Cortex of kidney (tissue), 1 donor: ENCODE results near the gene CPA1.

ENCODE experiments used
- DNase-seq: peaks from one replicate; lab custom pipeline; 2025; lab: John Stamatoyannopoulos, UW

CPA1 gene

DNA sequence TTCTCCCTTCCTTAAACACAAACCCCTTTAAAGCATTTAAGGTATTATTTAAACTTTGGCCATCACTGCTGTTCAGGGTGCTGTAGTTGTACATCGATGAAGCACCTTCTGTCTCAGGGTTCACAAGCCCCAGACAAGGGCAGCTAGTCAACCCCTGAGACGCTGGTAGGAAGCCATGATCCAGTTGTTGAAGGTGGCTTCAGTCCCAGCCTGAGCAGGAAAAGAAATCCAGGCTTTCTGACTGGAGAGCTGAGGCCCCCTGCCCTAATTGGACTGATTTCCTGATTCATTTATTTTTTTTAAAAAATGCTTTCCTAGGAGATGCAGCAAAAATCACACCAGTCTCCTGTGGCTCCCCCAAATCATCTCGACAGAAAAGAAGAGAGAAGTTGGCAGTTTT, 15.8 kb downstream of the CPA1 start:
- no peak for DNase-seq

DNA sequence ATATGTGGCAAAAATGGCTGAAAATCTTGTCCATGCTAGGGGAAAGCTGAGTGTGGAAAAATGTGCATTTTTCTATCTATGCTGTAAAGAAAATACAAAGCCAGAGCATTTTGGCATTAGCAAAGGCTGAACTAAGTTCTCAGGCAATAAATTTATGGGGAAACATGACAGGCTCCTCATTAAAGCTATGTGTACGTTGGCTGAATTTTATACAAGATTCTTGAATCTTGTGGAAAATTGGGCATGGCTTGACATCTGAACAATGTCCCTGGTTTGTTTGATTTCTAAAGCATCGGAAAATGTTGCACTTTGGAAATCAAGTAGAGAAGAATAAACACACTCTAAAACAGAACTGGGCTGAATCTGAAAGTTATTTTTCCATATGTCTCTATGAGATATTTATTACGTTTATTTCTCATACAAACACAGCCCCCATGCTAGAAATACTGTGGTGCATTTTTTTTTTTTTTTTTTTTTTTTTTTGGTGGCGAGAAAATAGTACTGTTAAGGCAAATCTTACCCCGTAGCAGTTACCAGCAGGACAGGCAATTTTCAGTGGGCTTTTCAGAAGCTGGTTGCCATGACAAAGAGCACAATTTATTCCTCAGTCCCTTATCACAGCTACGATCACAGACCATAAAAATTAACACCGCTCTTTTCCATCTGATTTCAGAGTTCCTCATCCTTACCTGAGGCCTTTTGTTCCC, 16.9 kb downstream of the CPA1 start:
- DNase-seq = no peak

DNA sequence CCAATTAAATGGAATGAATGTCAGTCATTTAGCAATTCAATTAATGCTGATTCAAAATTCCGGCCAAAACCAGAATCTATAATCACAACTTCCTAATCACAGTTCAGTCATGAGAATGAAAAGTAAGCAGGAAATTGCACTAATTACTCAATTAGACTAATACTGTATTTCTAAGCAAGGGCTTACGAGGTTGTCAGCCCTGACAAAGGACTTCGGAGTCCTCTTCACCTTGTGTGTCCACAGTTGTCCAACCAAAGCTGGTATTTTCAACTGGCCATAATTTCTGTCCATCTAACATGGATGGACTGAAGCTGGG, 17.4 kb downstream of the CPA1 start:
- no peak for DNase-seq

DNA sequence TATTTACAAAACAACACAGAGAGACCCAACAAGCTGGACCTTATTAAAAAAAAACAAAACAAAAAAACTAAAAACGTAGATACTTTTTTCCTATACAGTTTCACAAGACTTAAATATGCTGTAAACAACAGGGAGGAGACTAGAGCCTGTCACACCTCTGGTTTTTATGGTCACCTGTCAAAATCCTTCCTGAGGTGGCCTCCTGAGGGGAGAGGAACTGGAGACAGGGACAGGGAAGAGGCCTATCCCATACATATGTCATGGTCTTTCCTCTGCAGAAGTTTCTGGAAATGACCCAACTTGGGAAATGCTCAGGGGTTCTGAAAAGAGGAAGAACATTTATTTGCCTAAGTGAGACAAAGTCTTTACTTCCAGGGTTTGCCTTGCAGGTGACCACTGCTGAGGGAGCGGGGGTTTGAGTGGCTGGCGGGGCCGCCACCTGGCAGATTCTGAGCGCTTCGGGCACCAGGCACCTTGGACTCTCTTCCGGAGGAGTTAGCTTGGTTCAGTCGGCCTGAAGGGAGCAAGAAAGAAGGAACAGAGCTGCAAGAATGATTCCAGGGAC, 18.3 kb downstream of the CPA1 start:
- no peak for DNase-seq

DNA sequence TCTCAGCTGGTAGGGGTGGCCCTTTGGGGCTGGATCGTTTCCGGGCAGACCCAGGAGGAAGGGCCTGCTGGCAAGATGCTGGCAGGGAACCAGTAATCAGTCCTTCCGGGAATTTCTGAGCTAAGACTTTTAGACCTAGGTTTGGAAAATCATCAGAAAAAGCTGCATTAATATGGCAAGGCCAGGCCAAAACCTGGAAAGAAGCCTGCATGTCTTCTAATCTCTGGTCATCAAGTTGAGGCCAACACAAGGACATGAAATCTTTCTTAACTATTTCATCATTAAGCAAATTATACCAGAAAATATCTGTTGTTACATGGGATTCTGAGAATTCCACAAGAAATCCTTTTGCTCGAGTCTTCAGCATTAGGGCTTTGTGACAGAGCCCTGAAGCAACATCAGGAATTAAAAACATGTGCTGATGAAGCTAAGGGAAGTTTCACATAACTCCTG, 19.9 kb downstream of the CPA1 start:
- DNase-seq = no peak

DNA sequence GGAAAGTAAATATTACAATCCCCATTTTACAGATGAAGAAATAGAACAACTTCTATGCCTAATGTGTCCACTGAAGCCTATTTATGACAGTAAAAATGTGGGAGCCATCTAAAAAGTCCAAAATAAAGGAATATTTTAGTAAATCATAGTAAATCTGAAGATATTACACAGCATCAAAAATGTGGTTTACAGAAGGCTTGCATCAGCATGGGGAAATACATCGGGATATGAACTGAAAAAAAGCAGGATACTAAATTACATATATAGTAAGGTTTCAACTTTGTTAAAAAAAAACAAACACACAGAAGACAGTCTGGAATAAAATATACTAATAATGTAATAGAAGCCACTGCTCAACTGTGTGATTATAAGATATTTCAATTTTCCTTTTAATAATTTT, 20.8 kb downstream of the CPA1 start:
- no peak for DNase-seq

DNA sequence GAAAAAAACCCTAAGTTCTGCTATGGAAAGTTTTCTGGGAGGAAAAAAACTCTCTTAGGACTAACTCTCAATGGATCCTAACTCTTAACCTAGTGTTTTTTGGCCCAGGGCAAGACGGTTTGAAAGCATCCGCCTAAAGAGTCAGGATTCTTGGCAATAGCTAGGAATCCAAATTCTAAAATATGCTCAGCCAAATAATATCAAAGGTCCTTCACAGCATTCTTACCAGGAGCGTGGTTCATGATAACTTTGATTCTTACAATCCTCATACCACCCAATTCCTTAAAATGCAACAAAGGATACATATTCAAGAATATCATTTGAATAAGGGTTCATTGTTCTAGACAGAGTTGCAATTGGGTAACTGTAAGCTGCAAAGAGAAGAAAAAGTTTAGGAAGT, 21.3 kb downstream of the CPA1 start:
- no peak for DNase-seq

DNA sequence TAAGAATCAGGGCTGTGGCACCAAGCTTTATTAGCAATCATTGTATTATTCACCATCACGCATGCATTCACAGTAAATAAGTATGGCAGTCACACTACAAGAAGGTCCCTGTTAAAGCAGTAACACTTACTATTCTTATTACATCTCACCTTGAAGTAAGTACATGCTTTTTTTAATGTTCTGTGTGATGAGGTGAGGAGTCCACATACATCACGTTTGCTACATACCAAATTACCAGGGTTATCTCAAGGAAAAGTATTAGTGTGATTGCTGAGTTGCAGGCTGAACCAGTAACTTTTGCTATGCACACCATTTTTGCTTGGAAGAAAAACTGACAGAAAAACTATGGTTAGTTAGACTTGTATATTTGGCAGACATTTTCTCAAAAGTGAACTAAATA, 24.7 kb downstream of the CPA1 start:
- no peak for DNase-seq

DNA sequence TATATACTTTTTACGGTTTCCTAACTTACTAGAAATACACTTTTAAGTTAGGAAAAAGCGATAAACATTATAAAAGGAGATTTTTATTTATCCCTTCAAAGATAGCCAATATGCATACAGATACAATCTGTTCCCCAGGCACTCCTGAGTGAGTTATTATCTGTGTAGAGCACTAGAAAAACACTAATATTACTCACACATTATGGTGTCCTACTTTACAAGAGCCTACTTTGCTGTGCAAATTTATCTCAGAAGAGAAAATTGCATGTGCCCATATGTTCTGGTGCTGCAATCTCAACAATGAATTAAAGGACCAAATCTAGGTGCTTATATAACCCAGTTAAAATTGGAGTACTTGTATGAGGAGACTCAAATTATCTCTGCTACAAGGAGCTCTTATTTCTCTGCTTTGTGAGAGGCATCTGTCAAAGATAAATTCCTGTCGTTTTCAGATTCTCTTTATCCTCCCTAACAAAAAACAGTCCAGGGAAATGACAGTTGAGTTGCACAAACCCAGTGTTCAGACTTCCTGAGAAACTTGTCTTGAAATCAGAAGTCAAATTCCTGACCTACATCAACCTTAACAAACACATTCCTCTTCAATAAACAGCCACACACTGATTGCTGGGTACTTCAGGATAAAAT, 28.9 kb downstream of the CPA1 start:
- no peak for DNase-seq

DNA sequence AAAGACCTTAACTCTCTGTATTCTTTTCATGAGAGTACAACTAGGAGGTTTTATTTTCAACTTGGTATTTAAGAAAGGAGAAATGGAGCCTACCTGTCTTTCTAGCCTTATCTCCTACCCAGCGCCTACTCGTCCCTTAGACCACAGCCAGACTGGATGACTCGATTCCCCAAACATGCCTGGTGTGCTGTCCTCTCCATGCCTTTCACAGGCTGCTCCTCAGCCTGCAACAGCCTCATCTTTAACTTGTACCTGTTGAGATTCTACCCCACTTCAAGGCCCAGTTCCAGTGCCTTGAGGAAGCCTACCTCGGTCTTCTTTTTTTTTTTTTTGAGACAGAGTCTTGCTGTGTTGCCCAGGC, 29.4 kb downstream of the CPA1 start:
- DNase-seq = no peak

DNA sequence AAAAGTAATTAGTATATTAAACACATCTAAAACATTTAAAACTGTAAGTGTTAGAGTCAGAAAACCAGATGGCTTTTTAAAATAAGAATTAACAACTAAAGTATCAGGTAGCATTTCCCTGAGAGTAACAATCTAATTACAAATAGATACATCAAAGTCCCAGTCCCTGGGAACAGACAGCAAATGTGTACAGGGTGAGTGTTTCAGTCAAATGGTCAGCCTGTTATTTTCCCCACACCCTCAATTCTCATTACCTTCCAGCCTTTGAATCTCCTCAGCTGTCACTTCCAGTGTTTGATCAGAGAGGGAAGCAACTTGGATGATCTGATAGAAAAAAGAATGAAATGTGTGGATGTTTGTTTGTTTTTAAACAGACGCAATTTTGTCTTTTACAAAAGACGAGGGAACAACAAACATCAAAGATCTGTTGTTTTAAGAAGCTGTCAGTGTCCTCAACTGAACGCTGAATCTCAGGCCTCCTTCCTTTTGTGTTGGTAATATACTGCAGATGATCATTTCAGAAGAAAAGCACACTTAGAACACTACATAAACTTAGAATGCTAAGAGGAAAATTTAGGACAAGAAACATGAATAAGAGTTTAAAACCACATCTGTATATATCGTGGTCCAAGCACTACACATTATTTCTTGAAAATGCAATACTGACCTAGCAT, 30.7 kb downstream of the CPA1 start:
- DNase-seq = no peak

DNA sequence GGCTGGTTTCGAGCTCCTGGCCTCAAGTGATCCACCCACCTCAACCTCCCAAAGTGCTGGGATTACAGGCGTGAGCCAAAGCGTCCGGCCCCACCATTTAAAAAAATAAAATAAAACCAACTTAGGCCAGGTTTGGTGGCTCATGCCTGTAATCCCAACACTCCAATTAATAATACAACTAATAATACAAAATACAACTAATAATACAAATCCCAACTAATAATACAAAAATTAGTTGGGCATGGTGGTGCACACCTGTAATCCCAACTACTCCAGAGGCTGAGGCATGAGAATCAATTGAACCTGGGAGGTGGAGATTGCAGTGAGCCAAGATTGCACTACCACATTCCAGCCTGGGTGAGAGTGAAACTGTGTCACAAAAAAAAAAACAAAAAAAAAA, 32.9 kb downstream of the CPA1 start:
- no peak for DNase-seq

DNA sequence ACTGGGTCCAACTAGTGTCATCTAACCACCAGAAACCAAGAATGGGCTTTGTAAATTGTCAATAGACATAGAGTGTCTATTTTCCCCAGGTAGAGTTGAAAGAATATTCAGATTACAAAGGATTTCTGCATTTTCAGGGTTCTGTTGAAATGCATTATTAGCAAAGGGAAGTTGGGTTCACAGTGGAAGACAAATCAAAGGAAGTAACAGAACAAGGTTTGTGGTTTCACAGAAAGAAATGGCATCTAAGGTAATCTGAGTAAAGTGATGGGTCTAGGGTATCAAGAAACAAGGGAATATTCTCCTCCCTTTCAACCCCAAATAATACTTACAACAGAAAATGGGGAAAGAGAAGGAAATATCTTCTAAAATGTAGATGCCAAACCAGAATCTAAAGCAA, 34.7 kb downstream of the CPA1 start:
- DNase-seq = no peak

DNA sequence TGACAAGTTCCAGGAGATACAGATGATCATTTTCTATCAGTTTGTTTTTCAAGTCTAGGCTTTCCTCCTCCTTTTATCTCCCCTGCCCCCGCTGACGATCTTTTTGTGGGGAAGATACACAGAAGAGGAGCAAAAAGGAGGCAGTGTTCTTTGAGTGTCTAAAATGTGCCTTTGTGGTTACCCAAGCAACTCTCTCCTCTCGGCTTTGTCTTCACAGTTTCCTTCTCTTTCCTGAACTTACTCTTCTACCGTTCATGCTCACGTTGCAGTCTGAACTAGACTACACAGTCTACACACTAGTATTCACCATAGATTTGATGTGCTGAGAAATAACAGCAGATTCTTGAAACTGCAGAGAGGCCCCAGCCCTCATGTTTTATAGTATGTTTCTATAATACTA, 36.9 kb downstream of the CPA1 start:
- DNase-seq = no peak

DNA sequence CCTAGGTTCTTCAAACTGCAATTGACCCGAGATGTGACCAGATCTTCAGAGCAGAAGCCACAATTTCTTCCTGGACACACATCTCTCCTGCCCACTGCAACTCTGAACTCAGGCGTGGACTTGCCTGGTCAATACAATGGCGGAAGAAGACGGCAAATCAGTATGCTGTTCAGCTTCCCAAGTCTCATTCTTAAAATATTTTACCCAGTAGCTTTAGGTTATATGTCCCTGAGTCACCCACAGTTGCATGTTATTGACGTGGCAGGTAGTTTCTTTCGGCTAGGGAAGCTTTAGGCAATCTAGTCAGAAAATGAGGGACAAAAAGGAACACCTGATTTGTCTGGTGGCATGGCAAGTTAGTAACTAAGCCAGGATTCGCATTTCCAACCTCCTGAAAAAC, 38.0 kb downstream of the CPA1 start:
- no peak for DNase-seq

DNA sequence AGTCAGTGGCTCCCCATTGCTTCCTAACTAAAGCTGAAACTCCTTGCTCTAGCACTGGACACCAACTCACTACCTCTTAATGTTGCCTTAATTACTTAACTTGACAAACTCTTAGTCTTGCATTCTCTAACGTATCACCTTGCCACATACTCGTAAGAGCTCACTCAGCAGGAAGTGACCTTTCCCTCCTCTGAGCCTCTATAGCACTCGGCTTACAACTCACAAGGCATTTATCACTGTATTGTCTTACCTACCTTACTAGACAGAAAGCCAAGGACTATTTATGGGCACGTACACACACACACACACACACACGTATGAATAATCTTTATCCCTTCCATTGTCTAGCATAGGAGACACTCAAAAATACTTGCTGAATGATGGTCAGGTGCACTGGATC, 39.4 kb downstream of the CPA1 start:
- DNase-seq = no peak

DNA sequence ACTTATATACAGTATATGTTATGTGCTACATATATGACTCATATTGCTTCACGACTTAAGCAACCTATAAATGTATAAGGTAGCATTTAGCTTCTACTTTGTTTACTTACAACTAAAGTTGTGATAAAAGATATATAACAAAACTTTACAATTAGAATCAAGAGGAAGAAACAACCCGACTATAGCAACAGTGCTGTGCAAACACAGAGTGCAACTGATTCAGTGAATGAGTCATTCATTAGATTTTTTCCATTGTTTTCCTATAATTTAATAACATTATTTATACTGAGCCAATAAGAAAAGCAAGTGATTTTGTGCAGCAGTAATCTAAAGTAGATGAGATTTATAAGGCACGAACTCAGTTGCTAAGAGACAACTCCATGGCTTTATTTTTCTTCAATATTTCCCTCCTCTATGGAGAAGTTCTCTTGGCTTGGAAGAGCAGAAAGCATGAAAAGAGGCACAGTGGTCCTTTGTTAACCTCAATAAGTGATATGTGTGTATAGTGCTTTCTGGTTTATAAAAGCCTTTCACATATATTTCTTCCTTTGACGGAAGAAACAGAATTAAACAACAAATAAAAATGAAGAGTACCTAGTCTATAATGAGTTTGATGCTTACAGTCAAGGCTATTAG, 40.8 kb downstream of the CPA1 start:
- DNase-seq = no peak

DNA sequence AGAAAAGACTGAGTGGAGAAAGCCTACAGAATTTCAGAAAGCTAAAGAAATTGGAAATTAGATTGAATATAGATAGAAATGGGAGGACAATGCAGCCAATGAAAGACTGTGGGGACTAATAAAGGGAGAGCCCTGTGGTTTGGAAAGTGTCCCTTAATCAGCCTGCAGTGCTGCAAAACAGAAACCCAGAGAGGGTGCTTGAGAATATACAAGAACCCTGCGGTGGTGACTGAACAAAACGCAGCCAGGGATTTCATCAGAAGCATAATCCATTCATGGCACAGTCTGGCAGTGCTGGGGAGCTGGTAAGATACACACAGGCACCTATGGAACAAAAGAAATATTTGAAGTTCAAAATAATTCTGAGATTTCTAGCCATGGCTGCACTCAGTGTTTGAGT, 41.4 kb downstream of the CPA1 start:
- no peak for DNase-seq

DNA sequence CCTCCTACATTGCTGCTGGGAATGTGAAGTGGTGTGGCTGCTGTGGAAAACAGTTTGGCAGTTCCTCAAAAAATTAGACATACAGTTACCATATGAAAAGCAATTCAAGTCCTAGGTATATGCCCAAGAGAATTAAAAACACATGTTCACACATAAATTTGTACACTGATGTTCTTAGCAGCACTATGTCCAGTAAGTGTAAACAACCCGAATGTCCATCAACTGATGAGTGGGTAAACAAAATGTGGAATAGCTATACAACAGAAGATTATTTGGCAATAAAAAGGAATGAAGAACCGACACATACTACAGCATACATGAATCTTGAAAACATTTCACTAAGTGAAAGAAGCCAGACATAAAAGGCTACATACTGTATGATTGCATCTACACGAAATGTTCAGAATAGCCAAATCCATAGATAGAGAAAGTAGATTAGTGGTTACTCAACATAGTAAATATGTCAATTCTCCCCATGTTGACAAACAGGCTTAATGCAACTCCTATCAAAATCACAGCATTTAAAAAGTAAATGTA, 43.3 kb downstream of the CPA1 start:
- DNase-seq = no peak

DNA sequence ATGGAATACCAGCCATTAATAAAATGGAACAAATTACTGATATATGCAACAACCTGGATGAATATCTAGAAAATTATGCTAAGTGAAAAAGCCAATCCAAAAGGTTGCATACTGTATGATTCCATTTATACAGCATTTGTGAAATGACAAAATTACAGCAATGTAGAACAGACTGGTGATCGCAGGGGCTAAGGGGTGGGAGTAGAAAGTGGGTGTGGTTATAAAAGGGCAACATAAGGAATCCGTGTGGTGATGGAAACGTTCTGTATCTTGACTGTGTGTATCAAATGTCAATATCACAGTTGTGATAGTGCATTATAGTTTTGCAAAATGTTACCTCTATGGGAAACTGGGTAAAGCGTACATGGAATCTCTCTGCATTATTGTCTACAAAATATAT, 45.5 kb downstream of the CPA1 start:
- no peak for DNase-seq

DNA sequence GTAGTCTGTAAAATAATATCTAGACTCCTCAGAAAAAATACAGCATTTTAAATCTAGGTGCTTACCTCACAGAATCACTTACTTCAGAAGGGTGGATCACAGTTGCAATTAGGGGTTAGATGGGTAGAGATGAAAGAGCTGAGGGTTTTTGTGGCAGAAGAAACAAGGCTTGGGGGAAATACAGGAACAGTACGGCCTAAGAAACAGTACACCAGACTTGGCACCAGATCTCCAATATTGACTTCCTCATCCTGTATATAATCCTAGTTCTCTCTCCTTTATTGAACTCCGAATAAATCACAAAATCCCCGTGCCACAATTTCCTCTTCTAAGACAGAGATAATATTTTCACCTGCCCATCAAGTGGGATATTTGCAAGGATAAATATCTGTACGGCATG, 46.3 kb downstream of the CPA1 start:
- DNase-seq = no peak

DNA sequence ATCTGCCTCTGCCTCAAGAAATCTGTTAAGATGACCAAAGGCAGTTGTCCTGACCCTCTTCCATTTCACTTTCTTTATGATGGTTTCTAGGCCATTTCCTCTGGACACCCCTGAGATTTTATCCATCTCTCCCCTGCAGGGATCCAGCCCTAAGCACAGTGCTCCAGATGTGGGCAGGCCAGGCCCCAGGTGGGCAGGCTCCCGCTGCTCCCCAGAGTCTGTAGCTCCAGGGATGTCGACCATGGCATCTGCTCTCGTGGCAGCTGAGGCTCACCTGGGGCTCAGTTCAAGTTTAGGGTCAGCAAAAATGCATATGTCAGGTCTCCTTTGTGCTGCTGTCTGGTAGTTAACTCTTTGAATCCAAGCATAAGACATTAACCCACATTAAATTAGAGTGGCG, 48.7 kb downstream of the CPA1 start:
- no peak for DNase-seq

DNA sequence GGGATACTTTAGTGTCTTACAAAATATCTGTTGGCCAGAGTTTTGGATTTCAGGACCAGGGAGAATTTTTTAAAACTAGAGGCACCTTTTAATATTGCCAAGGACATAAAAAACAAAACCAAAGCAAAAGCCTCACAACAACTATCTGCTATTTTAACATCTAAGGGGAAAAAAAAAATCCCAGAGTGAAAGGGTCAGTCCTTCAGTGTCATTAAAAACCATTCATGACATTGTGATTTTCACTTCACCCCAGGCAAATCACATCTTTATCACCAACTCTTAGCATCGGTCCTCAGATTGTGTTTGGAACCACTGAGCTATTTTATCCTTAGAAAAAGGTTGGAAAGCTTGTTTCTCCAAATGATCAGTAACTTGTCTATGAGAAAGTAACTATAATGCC, 49.8 kb downstream of the CPA1 start:
- DNase-seq = no peak
